Activated CD8-positive, alpha-beta T cell treated with anti-CD3 and anti-CD28 coated beads for 36 hours (primary cell): ENCODE results near the gene ST6GALNAC3. TPM values are rescaled to one million over a fixed set of nuclear protein-coding genes. Genes with fewer than 3 reads are reported as not detected.

Source experiments
- ATAC-seq: fragments of 200-7000 bp; cut with Tn5 transposase; one replicate; pipeline ENCODE4 v1.10.0; 2021; ENCODE audit warnings: mild to moderate bottlenecking, moderate library complexity
- CTCF ChIA-PET: fragments of 350-600 bp; sonication (Branson Sonifier 250); formaldehyde crosslinking; loops from one replicate; lab custom pipeline; 2021; ENCODE audit warnings: antibody characterized with exemption; lab: Charles Lee
- POLR2A ChIA-PET: fragments of 350-600 bp; sonication (Branson Sonifier 250); formaldehyde crosslinking; loops from one replicate; lab custom pipeline; 2021; ENCODE audit warnings: antibody characterized with exemption; lab: Charles Lee
- DNase-seq: peaks from one replicate; pipeline ENCODE4 v3.0.0-alpha.2; 2020
- H3K27ac Mint-ChIP-seq: one replicate; pipeline ENCODE4 v1.8.0; 2021; ENCODE audit warnings: mild to moderate bottlenecking, mixed read lengths
- H3K27me3 Mint-ChIP-seq: one replicate; pipeline ENCODE4 v1.8.0; 2021; ENCODE audit warnings: mixed read lengths
- H3K36me3 Mint-ChIP-seq: one replicate; pipeline ENCODE4 v1.8.0; 2021; ENCODE audit warnings: low read depth, mixed read lengths
- H3K4me1 Mint-ChIP-seq: one replicate; pipeline ENCODE4 v1.8.0; 2021; ENCODE audit warnings: low read depth, mixed read lengths
- H3K4me3 Mint-ChIP-seq: one replicate; pipeline ENCODE4 v1.8.0; 2021; ENCODE audit warnings: mild to moderate bottlenecking, moderate library complexity, mixed read lengths
- H3K9me3 Mint-ChIP-seq: one replicate; pipeline ENCODE4 v1.8.0; 2021; ENCODE audit warnings: mixed read lengths
- CTCF ChIP-seq: fragments of 200-600 bp; IDR thresholded peaks from one replicate; pipeline ENCODE4 v1.8.0; 2022; ENCODE audit warnings: antibody characterized with exemption, mild to moderate bottlenecking
- intact Hi-C: fragments of 100-400 bp; cut with micrococcal nuclease; formaldehyde crosslinking; loops from one replicate; pipeline ENCODE4 v1.10.0; 2022
- total RNA-seq, 2 experiments: library from RNA; stranded (reverse); gene quantifications; one replicate each; pipeline ENCODE4 v1.2.3, GENCODE V29; 2021

The ST6GALNAC3 gene
- total RNA-seq, 2 experiments from 2014 or later = 2.7 to 2.9 TPM

DNA sequence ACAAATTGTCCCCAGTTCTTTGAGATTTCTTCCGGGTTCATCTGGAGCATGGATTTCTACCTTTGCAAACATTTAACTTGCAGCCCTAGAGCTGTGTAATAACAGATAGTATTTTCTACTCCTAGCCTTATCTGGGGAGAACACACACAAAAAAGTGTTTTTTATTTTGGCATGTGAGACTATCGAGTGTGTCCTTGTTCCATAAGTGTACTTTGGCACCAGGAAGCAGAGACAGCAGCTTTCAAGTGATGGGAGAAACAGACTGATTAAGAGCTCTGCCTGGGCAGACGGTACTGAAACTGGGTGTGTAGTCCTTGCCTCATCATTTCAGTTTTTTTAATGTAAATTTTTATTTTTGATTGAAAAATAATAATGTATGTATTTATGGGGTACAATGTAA is 297.4 kb downstream of the ST6GALNAC3 start:
- intact Hi-C loops = no loop called here
- no peak for TF ChIP-seq CTCF
- no peak overlapping the region for H3K4me3 Mint-ChIP-seq
- peaks cover 1% of the 10 kb centered on the region for H3K27me3 Mint-ChIP-seq
- H3K36me3 Mint-ChIP-seq = no peaks in the 10 kb centered on the region
- H3K9me3 Mint-ChIP-seq = no peaks in the 10 kb centered on the region
- H3K4me1 Mint-ChIP-seq = no peaks in the 10 kb centered on the region
- H3K27ac Mint-ChIP-seq = no peak overlapping the region
- ATAC-seq = no peak
- CTCF ChIA-PET = no interaction called here
- POLR2A ChIA-PET = no interaction called here
- DNase-seq = no peak

GRCh38 chr1:76374086-76374485 is 299.5 kb downstream of the ST6GALNAC3 start:
- no peaks in the 10 kb centered on the region for H3K9me3 Mint-ChIP-seq
- DNase-seq (no peak), ATAC-seq (no peak)
- H3K4me1 Mint-ChIP-seq = no peaks in the 10 kb centered on the region
- no peaks in the 10 kb centered on the region for H3K36me3 Mint-ChIP-seq
- ChIA-PET POLR2A (no interaction called here), CTCF (no interaction called here)
- intact Hi-C loops = no loop called here
- no peak overlapping the region for H3K27ac Mint-ChIP-seq
- H3K27me3 Mint-ChIP-seq = peaks cover 1% of the 10 kb centered on the region
- TF ChIP-seq CTCF = no peak
- H3K4me3 Mint-ChIP-seq = no peak overlapping the region

GRCh38 chr1:76377247-76377646 is 302.7 kb downstream of the ST6GALNAC3 start:
- no peaks in the 10 kb centered on the region for H3K27me3 Mint-ChIP-seq
- DNase-seq (no peak), ATAC-seq (no peak)
- H3K9me3 Mint-ChIP-seq = no peaks in the 10 kb centered on the region
- H3K4me3 Mint-ChIP-seq = no peak overlapping the region
- no peaks in the 10 kb centered on the region for H3K36me3 Mint-ChIP-seq
- ChIA-PET CTCF (no interaction called here), POLR2A (no interaction called here)
- no peak overlapping the region for H3K27ac Mint-ChIP-seq
- H3K4me1 Mint-ChIP-seq = no peaks in the 10 kb centered on the region
- intact Hi-C loops = no loop called here
- TF ChIP-seq CTCF = no peak

GRCh38 chr1:76379506-76379905 is 305.0 kb downstream of the ST6GALNAC3 start:
- peaks cover 2% of the 10 kb centered on the region for H3K9me3 Mint-ChIP-seq
- ChIA-PET CTCF (no interaction called here), POLR2A (no interaction called here)
- H3K27ac Mint-ChIP-seq = no peak overlapping the region
- TF ChIP-seq CTCF = no peak
- intact Hi-C loops = no loop called here
- H3K36me3 Mint-ChIP-seq = no peaks in the 10 kb centered on the region
- H3K27me3 Mint-ChIP-seq = no peaks in the 10 kb centered on the region
- DNase-seq (no peak), ATAC-seq (no peak)
- H3K4me3 Mint-ChIP-seq = no peak overlapping the region
- H3K4me1 Mint-ChIP-seq = no peaks in the 10 kb centered on the region

GRCh38 chr1:76381450-76382097 is 307.0 kb downstream of the ST6GALNAC3 start:
- POLR2A ChIA-PET = no interaction called here
- no peaks in the 10 kb centered on the region for H3K27me3 Mint-ChIP-seq
- H3K27ac Mint-ChIP-seq = no peak overlapping the region

More at GRCh38 chr1:76381450-76382097, 307.0 kb downstream of the ST6GALNAC3 start:
- no peak for ATAC-seq
- CTCF ChIA-PET = no interaction called here
- H3K36me3 Mint-ChIP-seq = no peaks in the 10 kb centered on the region
- no peak for TF ChIP-seq CTCF
- no peak overlapping the region for H3K4me3 Mint-ChIP-seq
- intact Hi-C loops = no loop called here
- no peak for DNase-seq
- H3K9me3 Mint-ChIP-seq = peaks cover 2% of the 10 kb centered on the region
- H3K4me1 Mint-ChIP-seq = no peaks in the 10 kb centered on the region
